Prostate gland (tissue), 2 donors: ENCODE measurements around the gene RMDN2.
"Not testable (repeated sequence)": the region's sequence is repeated elsewhere in the genome, so short reads cannot be mapped to it uniquely, and the experiment has no call there.

Source experiments
- CTCF ChIP-seq, 4 experiments: fragments of 200-600 bp in 2 of 4; fragments of 450-650 bp in 2 of 4; sonication (generic) in 2 of 4; IDR thresholded peaks; 1 replicate in 3 of 4; 2 replicates in 1 of 4; pipeline ENCODE4 v1.5.1; 2016 to 2019; ENCODE audit warnings: antibody characterized with exemption in 4 of 4, mild to moderate bottlenecking in 2 of 4, moderate library complexity in 2 of 4
- POLR2A ChIP-seq: fragments of 450-650 bp; IDR thresholded peaks from one replicate; pipeline ENCODE4 v1.6.1; 2016; ENCODE audit warnings: antibody characterized with exemption, mild to moderate bottlenecking

- not testable (repeated sequence) for TF ChIP-seq CTCF (IDR thresholded peaks at IDR 0.05); POLR2A
These were observed 16.2 kb downstream of the RMDN2 start for GRCh38 chr2:37941267-37941666.
